ENCODE results near the gene FAM186B. TPM values are rescaled to one million over a fixed set of nuclear protein-coding genes. Genes with fewer than 3 reads are reported as not detected.
A peak's percentile ranks its signal among the peaks of the same experiment; 100 is the strongest.

The FAM186B gene
- total RNA-seq, 1 donor from 2014 or later, result 0.13 TPM

- peak in 1 of 2 donors; percentile 46 for DNase-seq (ENCODE audit: low read depth in 2 of 2)
Observed at GRCh38 chr12:49538510-49539403, 66.7 kb downstream of the FAM186B start, which contains the start of gene KCNH3. KCNH3 (plus strand) TSS chr12:49539030; CDS start chr12:49539417, 387 bp downstream.

GRCh38 chr12:49537752-49538509 is 67.5 kb downstream of the FAM186B start:
- DNase-seq (ENCODE audit: low read depth in 2 of 2), result no peak

Other genes with a start within 250 kb of the FAM186B start
- 15.0 and 16.8 TPM in 2 replicates for gene SPATS2, start 238.2 kb downstream of the FAM186B start, total RNA-seq
- gene KCNH3, start 66.6 kb downstream of the FAM186B start, total RNA-seq, result under 0.01 and 0.13 TPM in 2 replicates
- gene MCRS1, start 37.5 kb downstream of the FAM186B start, total RNA-seq, result 48.5 and 52.7 TPM in 2 replicates
- gene PRPF40B, start 17.9 kb upstream of the FAM186B start, total RNA-seq, result 1.5 and 1.8 TPM in 2 replicates
- 70.0 and 71.4 TPM in 2 replicates for gene FMNL3, start 101.8 kb upstream of the FAM186B start, total RNA-seq
- gene TMBIM6, start 135.9 kb upstream of the FAM186B start, total RNA-seq, result 272 and 419 TPM in 2 replicates
- gene NCKAP5L, start 222.8 kb upstream of the FAM186B start, total RNA-seq, result 5.5 and 7.8 TPM in 2 replicates
- gene BCDIN3D, start 237.5 kb upstream of the FAM186B start, total RNA-seq, result 1.8 and 3.2 TPM in 2 replicates